Panc1 (cell line): ENCODE measurements around the gene NEK2.

ENCODE experiments used
- CTCF ChIP-seq: fragments of 450-650 bp; IDR thresholded peaks from 2 replicates; pipeline ENCODE4 v1.5.1; 2017; ENCODE audit warnings: mild to moderate bottlenecking
- POLR2AphosphoS5 ChIP-seq: IDR thresholded peaks from 2 replicates; pipeline ENCODE4 v1.6.1; 2012; ENCODE audit warnings: mild to moderate bottlenecking, low read depth, low read length, moderate library complexity
- SIN3A ChIP-seq: IDR thresholded peaks from 2 replicates; pipeline ENCODE4 v1.6.1; 2012; ENCODE audit warnings: low read depth, mild to moderate bottlenecking, low read length, moderate library complexity, borderline replicate concordance; ENCODE audit not compliant: insufficient read depth
- TCF7L2 ChIP-seq: IDR thresholded peaks from 2 replicates; pipeline ENCODE4 v1.6.1; 2011; ENCODE audit warnings: mild to moderate bottlenecking, low read depth, low read length, inconsistent platforms

- TF ChIP-seq CTCF (no peak), POLR2AphosphoS5 (no peak), TCF7L2 (no peak), SIN3A (no peak)
These were observed 38.4 kb downstream of the NEK2 start for GRCh38 chr1:211637066-211637465.
